WTC11 (cell line): ENCODE data around the gene ERC2. TPM values are rescaled to one million over a fixed set of nuclear protein-coding genes. Genes with fewer than 3 reads are reported as not detected.

Source experiments
- ATAC-seq: fragments of 200-7000 bp; cut with Tn5 transposase; 2 replicates; pipeline ENCODE4 v1.10.0; 2021; ENCODE audit warnings: mild to moderate bottlenecking, moderate library complexity
- CTCF ChIA-PET: fragments of 300-600 bp; sonication (Branson Sonifier 250); formaldehyde crosslinking; loops from one replicate; lab custom pipeline; 2021; ENCODE audit warnings: antibody characterized with exemption; lab: Charles Lee
- POLR2A ChIA-PET: fragments of 350-600 bp; sonication (Branson Sonifier 250); formaldehyde crosslinking; loops from one replicate; lab custom pipeline; 2021; ENCODE audit warnings: antibody characterized with exemption; lab: Charles Lee
- DNase-seq: peaks from one replicate; pipeline ENCODE4 v3.0.0; 2021; ENCODE audit warnings: low spot score
- H3K27ac Mint-ChIP-seq: 2 replicates; pipeline ENCODE4 v1.8.0; 2021; ENCODE audit warnings: mixed read lengths
- H3K27me3 Mint-ChIP-seq: 2 replicates; pipeline ENCODE4 v1.8.0; 2021; ENCODE audit warnings: low read depth, mild to moderate bottlenecking, moderate library complexity, mixed read lengths
- H3K36me3 Mint-ChIP-seq: 2 replicates; pipeline ENCODE4 v1.8.0; 2021; ENCODE audit warnings: mixed read lengths
- H3K4me1 Mint-ChIP-seq: 2 replicates; pipeline ENCODE4 v1.8.0; 2022; ENCODE audit warnings: mixed read lengths
- H3K4me3 Mint-ChIP-seq: 2 replicates; pipeline ENCODE4 v1.8.0; 2021; ENCODE audit warnings: mild to moderate bottlenecking, moderate library complexity, mixed read lengths
- H3K9me3 Mint-ChIP-seq: 2 replicates; pipeline ENCODE4 v1.8.0; 2021; ENCODE audit warnings: mixed read lengths
- ELF4 ChIP-seq: sonication (generic); formaldehyde crosslinking; IDR thresholded peaks from 2 replicates; pipeline ENCODE4 v1.8.1; 2022; ENCODE audit warnings: low read depth, mild to moderate bottlenecking, moderate library complexity, missing genetic modification reagents
- ETV6 ChIP-seq: sonication (generic); formaldehyde crosslinking; IDR thresholded peaks from 2 replicates; pipeline ENCODE4 v1.8.1; 2022; ENCODE audit warnings: mild to moderate bottlenecking, missing genetic modification reagents
- FOXJ3 ChIP-seq: sonication (generic); formaldehyde crosslinking; IDR thresholded peaks from 2 replicates; pipeline ENCODE4 v1.9.0; 2021; ENCODE audit warnings: missing genetic modification reagents, mild to moderate bottlenecking, borderline replicate concordance
- GABPB1 ChIP-seq: sonication (generic); formaldehyde crosslinking; IDR thresholded peaks from 2 replicates; pipeline ENCODE4 v1.8.1; 2023; ENCODE audit warnings: mild to moderate bottlenecking, missing genetic modification reagents
- NFATC4 ChIP-seq: fragments of 250-450 bp; sonication (Bioruptor Pico); IDR thresholded peaks from 2 replicates; pipeline ENCODE4 v1.9.0; 2021; ENCODE audit warnings: mild to moderate bottlenecking
- RORB ChIP-seq: fragments of 250-450 bp; sonication (Bioruptor Pico); IDR thresholded peaks from 2 replicates; pipeline ENCODE4 v1.9.0; 2021; ENCODE audit warnings: mild to moderate bottlenecking
- SMAD3 ChIP-seq: sonication (generic); formaldehyde crosslinking; IDR thresholded peaks from 2 replicates; pipeline ENCODE4 v1.8.0; 2022; ENCODE audit warnings: missing genetic modification reagents, mild to moderate bottlenecking, borderline replicate concordance
- SOX15 ChIP-seq: fragments of 250-450 bp; sonication (Bioruptor Pico); IDR thresholded peaks from 2 replicates; pipeline ENCODE4 v1.9.0; 2021; ENCODE audit warnings: mild to moderate bottlenecking
- SP1 ChIP-seq: sonication (generic); formaldehyde crosslinking; conservative IDR thresholded peaks from 2 replicates; pipeline ENCODE4 v1.8.1; 2022; ENCODE audit warnings: missing genetic modification reagents
- ZNF396 ChIP-seq: fragments of 250-450 bp; sonication (Bioruptor Pico); IDR thresholded peaks from 2 replicates; pipeline ENCODE4 v1.8.0; 2021; ENCODE audit warnings: mild to moderate bottlenecking, moderate library complexity, borderline replicate concordance
- ZNF416 ChIP-seq: fragments of 250-450 bp; sonication (Bioruptor Pico); IDR thresholded peaks from 2 replicates; pipeline ENCODE4 v1.9.0; 2021; ENCODE audit warnings: mild to moderate bottlenecking, inconsistent platforms
- ZNF423 ChIP-seq: fragments of 250-450 bp; sonication (Bioruptor Pico); IDR thresholded peaks from 2 replicates; pipeline ENCODE4 v2.1.2; 2022; ENCODE audit warnings: mild to moderate bottlenecking, moderate library complexity
- total RNA-seq: library from RNA; stranded (reverse); gene quantifications from 3 replicates; pipeline ENCODE4 v1.2.3, GENCODE V29; 2021
- TF ChIP-seq, protein P1 (sequence below): sonication (generic); formaldehyde crosslinking; IDR thresholded peaks from 2 replicates; pipeline ENCODE4 v1.8.0; 2022; ENCODE audit warnings: mild to moderate bottlenecking, missing genetic modification reagents
- TF ChIP-seq, protein P2 (sequence below): sonication (generic); formaldehyde crosslinking; IDR thresholded peaks from 2 replicates; pipeline ENCODE4 v1.8.1; 2022; ENCODE audit warnings: low read depth, mild to moderate bottlenecking, moderate library complexity, missing genetic modification reagents, borderline replicate concordance
- TF ChIP-seq, protein P3 (sequence below): fragments of 250-450 bp; sonication (Bioruptor Pico); IDR thresholded peaks from 2 replicates; pipeline ENCODE4 v1.9.0; 2021; ENCODE audit warnings: moderate library complexity, mild to moderate bottlenecking, inconsistent platforms, borderline replicate concordance
- TF ChIP-seq, protein P4 (sequence below): sonication (generic); formaldehyde crosslinking; IDR thresholded peaks from 2 replicates; pipeline ENCODE4 v1.8.0; 2022; ENCODE audit warnings: missing genetic modification reagents
- TF ChIP-seq, protein P5 (sequence below): sonication (generic); formaldehyde crosslinking; IDR thresholded peaks from 2 replicates; pipeline ENCODE4 v1.8.1; 2023; ENCODE audit warnings: mild to moderate bottlenecking, missing genetic modification reagents
- TF ChIP-seq, protein P6 (sequence below): sonication (generic); formaldehyde crosslinking; IDR thresholded peaks from 2 replicates; pipeline ENCODE4 v1.8.1; 2022; ENCODE audit warnings: mild to moderate bottlenecking, missing genetic modification reagents, moderate library complexity, borderline replicate concordance
- TF ChIP-seq, protein P7 (sequence below): sonication (generic); formaldehyde crosslinking; IDR thresholded peaks from 2 replicates; pipeline ENCODE4 v1.8.1; 2022; ENCODE audit warnings: low read depth, missing genetic modification reagents, borderline replicate concordance

The ERC2 gene
- total RNA-seq, 1 experiment from 2014 or later = 23.5 TPM

DNA sequence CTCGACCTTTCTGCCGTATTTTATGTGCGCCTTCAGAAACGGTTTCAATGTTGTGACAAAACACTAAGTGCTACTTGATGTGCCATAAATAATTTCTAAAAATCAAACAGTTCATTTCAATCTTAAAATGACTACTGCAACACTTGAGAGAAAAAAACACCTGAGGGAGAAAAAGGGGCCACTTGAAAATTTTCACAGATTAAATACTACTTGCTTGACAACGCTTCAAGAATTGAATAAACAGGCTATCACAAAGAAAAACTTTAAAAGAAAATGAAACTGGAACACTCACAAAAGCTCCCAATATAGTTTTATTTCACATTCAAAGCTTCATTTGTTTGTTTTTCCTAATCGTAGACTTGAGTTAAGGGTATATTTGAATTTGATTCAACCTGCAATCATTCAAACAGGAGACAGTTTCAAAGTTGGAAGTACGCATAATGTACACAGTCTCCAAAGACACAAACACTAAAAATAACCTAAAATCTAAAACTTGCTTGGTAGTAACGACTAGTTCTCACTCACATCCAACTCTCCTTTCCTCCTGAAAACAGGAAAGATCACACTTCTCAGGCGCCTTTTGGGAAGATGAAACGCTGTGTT, 380.7 kb downstream of the ERC2 start:
- no peaks in the 10 kb centered on the region for H3K9me3 Mint-ChIP-seq
- H3K4me1 Mint-ChIP-seq = 0 out of 2 replicates have a peak, but pooled peaks cover 2% of the 10 kb centered on the region
- no peak overlapping the region; the same call in 1 of the 2 replicates for H3K27ac Mint-ChIP-seq
- no peak overlapping the region for H3K4me3 Mint-ChIP-seq
- POLR2A ChIA-PET = no interaction called here
- ATAC-seq = no peak
- H3K36me3 Mint-ChIP-seq = no peaks in the 10 kb centered on the region
- CTCF ChIA-PET = no interaction called here
- TF ChIP-seq SOX15 (CRISPR knock-in tag) (no peak), ZNF423 (CRISPR knock-in tag) (no peak), ETV6 (CRISPR knock-in tag) (no peak), GABPB1 (CRISPR knock-in tag) (no peak), NFATC4 (CRISPR knock-in tag) (no peak), SP1 (CRISPR knock-in tag) (no peak), SMAD3 (CRISPR knock-in tag) (no peak), RORB (CRISPR knock-in tag) (no peak), ZNF416 (no peak), ELF4 (CRISPR knock-in tag) (no peak), FOXJ3 (CRISPR knock-in tag) (no peak), ZNF396 (CRISPR knock-in tag) (no peak)
- TF ChIP-seq, protein P1, sequence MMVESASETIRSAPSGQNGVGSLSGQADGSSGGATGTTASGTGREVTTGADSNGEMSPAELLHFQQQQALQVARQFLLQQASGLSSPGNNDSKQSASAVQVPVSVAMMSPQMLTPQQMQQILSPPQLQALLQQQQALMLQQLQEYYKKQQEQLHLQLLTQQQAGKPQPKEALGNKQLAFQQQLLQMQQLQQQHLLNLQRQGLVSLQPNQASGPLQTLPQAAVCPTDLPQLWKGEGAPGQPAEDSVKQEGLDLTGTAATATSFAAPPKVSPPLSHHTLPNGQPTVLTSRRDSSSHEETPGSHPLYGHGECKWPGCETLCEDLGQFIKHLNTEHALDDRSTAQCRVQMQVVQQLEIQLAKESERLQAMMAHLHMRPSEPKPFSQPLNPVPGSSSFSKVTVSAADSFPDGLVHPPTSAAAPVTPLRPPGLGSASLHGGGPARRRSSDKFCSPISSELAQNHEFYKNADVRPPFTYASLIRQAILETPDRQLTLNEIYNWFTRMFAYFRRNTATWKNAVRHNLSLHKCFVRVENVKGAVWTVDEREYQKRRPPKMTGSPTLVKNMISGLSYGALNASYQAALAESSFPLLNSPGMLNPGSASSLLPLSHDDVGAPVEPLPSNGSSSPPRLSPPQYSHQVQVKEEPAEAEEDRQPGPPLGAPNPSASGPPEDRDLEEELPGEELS = no peak
- TF ChIP-seq, protein P2, sequence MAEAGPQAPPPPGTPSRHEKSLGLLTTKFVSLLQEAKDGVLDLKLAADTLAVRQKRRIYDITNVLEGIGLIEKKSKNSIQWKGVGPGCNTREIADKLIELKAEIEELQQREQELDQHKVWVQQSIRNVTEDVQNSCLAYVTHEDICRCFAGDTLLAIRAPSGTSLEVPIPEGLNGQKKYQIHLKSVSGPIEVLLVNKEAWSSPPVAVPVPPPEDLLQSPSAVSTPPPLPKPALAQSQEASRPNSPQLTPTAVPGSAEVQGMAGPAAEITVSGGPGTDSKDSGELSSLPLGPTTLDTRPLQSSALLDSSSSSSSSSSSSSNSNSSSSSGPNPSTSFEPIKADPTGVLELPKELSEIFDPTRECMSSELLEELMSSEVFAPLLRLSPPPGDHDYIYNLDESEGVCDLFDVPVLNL (CRISPR knock-in tag) = no peak
- TF ChIP-seq, protein P3, sequence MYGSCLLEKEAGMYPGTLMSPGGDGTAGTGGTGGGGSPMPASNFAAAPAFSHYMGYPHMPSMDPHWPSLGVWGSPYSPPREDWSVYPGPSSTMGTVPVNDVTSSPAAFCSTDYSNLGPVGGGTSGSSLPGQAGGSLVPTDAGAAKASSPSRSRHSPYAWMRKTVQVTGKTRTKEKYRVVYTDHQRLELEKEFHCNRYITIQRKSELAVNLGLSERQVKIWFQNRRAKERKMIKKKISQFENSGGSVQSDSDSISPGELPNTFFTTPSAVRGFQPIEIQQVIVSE (CRISPR knock-in tag) = no peak
- TF ChIP-seq, protein P4, sequence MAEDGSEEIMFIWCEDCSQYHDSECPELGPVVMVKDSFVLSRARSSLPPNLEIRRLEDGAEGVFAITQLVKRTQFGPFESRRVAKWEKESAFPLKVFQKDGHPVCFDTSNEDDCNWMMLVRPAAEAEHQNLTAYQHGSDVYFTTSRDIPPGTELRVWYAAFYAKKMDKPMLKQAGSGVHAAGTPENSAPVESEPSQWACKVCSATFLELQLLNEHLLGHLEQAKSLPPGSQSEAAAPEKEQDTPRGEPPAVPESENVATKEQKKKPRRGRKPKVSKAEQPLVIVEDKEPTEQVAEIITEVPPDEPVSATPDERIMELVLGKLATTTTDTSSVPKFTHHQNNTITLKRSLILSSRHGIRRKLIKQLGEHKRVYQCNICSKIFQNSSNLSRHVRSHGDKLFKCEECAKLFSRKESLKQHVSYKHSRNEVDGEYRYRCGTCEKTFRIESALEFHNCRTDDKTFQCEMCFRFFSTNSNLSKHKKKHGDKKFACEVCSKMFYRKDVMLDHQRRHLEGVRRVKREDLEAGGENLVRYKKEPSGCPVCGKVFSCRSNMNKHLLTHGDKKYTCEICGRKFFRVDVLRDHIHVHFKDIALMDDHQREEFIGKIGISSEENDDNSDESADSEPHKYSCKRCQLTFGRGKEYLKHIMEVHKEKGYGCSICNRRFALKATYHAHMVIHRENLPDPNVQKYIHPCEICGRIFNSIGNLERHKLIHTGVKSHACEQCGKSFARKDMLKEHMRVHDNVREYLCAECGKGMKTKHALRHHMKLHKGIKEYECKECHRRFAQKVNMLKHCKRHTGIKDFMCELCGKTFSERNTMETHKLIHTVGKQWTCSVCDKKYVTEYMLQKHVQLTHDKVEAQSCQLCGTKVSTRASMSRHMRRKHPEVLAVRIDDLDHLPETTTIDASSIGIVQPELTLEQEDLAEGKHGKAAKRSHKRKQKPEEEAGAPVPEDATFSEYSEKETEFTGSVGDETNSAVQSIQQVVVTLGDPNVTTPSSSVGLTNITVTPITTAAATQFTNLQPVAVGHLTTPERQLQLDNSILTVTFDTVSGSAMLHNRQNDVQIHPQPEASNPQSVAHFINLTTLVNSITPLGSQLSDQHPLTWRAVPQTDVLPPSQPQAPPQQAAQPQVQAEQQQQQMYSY (CRISPR knock-in tag) = no peak
- TF ChIP-seq, protein P5, sequence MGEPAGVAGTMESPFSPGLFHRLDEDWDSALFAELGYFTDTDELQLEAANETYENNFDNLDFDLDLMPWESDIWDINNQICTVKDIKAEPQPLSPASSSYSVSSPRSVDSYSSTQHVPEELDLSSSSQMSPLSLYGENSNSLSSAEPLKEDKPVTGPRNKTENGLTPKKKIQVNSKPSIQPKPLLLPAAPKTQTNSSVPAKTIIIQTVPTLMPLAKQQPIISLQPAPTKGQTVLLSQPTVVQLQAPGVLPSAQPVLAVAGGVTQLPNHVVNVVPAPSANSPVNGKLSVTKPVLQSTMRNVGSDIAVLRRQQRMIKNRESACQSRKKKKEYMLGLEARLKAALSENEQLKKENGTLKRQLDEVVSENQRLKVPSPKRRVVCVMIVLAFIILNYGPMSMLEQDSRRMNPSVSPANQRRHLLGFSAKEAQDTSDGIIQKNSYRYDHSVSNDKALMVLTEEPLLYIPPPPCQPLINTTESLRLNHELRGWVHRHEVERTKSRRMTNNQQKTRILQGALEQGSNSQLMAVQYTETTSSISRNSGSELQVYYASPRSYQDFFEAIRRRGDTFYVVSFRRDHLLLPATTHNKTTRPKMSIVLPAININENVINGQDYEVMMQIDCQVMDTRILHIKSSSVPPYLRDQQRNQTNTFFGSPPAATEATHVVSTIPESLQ (CRISPR knock-in tag) = no peak
- TF ChIP-seq, protein P6, sequence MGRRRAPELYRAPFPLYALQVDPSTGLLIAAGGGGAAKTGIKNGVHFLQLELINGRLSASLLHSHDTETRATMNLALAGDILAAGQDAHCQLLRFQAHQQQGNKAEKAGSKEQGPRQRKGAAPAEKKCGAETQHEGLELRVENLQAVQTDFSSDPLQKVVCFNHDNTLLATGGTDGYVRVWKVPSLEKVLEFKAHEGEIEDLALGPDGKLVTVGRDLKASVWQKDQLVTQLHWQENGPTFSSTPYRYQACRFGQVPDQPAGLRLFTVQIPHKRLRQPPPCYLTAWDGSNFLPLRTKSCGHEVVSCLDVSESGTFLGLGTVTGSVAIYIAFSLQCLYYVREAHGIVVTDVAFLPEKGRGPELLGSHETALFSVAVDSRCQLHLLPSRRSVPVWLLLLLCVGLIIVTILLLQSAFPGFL (CRISPR knock-in tag) = no peak
- TF ChIP-seq, protein P7, sequence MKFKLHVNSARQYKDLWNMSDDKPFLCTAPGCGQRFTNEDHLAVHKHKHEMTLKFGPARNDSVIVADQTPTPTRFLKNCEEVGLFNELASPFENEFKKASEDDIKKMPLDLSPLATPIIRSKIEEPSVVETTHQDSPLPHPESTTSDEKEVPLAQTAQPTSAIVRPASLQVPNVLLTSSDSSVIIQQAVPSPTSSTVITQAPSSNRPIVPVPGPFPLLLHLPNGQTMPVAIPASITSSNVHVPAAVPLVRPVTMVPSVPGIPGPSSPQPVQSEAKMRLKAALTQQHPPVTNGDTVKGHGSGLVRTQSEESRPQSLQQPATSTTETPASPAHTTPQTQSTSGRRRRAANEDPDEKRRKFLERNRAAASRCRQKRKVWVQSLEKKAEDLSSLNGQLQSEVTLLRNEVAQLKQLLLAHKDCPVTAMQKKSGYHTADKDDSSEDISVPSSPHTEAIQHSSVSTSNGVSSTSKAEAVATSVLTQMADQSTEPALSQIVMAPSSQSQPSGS (CRISPR knock-in tag) = no peak
- TF ChIP-seq, all 79 proteins: peak for 0
- H3K27me3 Mint-ChIP-seq = no peaks in the 10 kb centered on the region
- DNase-seq = no peak
